B cell (primary cell): ENCODE measurements around the gene AOC3. TPM values are rescaled to one million over a fixed set of nuclear protein-coding genes. Genes with fewer than 3 reads are reported as not detected.

ENCODE experiments used
- ATAC-seq: fragments of 200-7000 bp; cut with Tn5 transposase; one replicate; pipeline ENCODE4 v1.10.0; 2021; ENCODE audit warnings: low read depth, mild to moderate bottlenecking, moderate number of reproducible peaks, moderate library complexity
- CTCF ChIA-PET: fragments of 350-600 bp; sonication (Branson Sonifier 250); formaldehyde crosslinking; loops from one replicate; lab custom pipeline; 2021; ENCODE audit warnings: antibody characterized with exemption, inconsistent platforms; lab: Charles Lee
- POLR2A ChIA-PET: fragments of 350-600 bp; sonication (Branson Sonifier 250); formaldehyde crosslinking; loops from one replicate; lab custom pipeline; 2021; ENCODE audit warnings: antibody characterized with exemption; lab: Charles Lee
- DNase-seq: peaks from one replicate; pipeline ENCODE4 v3.0.0; 2013
- H2AFZ ChIP-seq: 2 replicates; pipeline ENCODE4 v1.6.1; 2012; ENCODE audit warnings: mild to moderate bottlenecking, low read depth, low read length; ENCODE audit not compliant: insufficient read depth, poor library complexity, severe bottlenecking
- H3K27ac ChIP-seq, 2 donors: 1 replicate in 1 of 2; 2 replicates in 1 of 2; pipeline ENCODE4 v1.5.1; 2012 to 2013; ENCODE audit warnings: low read length in 2 of 2, mild to moderate bottlenecking in 2 of 2, moderate library complexity in 1 of 2
- H3K27me3 ChIP-seq, 4 experiments: fragments of 200-600 bp in 1 of 4; sonication (generic) in 1 of 4; replicated peaks in 1 of 4; 1 replicate in 2 of 4; 2 replicates in 2 of 4; pipeline versions ENCODE4 v1.6.1 to v1.7.0; 2013 to 2016; ENCODE audit warnings: low read length in 3 of 4, mild to moderate bottlenecking in 2 of 4, mixed read lengths in 1 of 4, moderate library complexity in 1 of 4; ENCODE audit not compliant: insufficient read depth in 4 of 4, control insufficient read depth in 3 of 4; ENCODE audit errors: control extremely low read depth in 1 of 4
- H3K36me3 ChIP-seq, 2 experiments: replicated peaks in 1 of 2; 1 replicate in 1 of 2; 2 replicates in 1 of 2; pipeline versions ENCODE4 v1.6.1 to v1.7.1; 2013; ENCODE audit warnings: low read length in 1 of 2; ENCODE audit not compliant: insufficient read depth in 2 of 2, control insufficient read depth in 1 of 2; ENCODE audit errors: control extremely low read depth in 1 of 2, extremely low read depth in 1 of 2
- H3K4me1 ChIP-seq, 2 donors: fragments of 200-600 bp in 1 of 2; sonication (generic) in 1 of 2; 1 replicate in 1 of 2; 2 replicates in 1 of 2; pipeline versions ENCODE4 v1.5.1 to v1.6.1; 2013 to 2017; ENCODE audit warnings: low read length in 2 of 2; ENCODE audit not compliant: control insufficient read depth in 2 of 2, insufficient read depth in 2 of 2
- H3K4me2 ChIP-seq: replicated peaks from 2 replicates; pipeline ENCODE3; 2012; ENCODE audit warnings: mild to moderate bottlenecking, low read depth, low read length; ENCODE audit not compliant: poor library complexity, severe bottlenecking
- H3K4me3 ChIP-seq, 5 experiments: fragments of 200-600 bp in 1 of 5; sonication (generic) in 1 of 5; 1 replicate in 3 of 5; 2 replicates in 2 of 5; pipeline versions ENCODE4 v1.5.1 to v1.7.0; 2011 to 2016; ENCODE audit warnings: low read length in 4 of 5, mild to moderate bottlenecking in 4 of 5, low read depth in 2 of 5, control low read depth in 1 of 5, moderate library complexity in 1 of 5; ENCODE audit not compliant: insufficient read depth in 1 of 5; ENCODE audit errors: control extremely low read depth in 1 of 5, extremely low read depth in 1 of 5
- H3K79me2 ChIP-seq: fragments of 200-600 bp; sonication (generic); one replicate; pipeline ENCODE4 v1.6.0; 2016; ENCODE audit warnings: low read length; ENCODE audit not compliant: control insufficient read depth, insufficient read depth
- H3K9ac ChIP-seq: fragments of 200-600 bp; sonication (generic); 2 replicates; pipeline ENCODE4 v1.6.1; 2017; ENCODE audit warnings: mild to moderate bottlenecking, low read length, moderate library complexity
- H3K9me3 ChIP-seq, 3 donors: one replicate each; pipeline versions ENCODE4 v1.6.1 to v1.7.1; 2013; ENCODE audit warnings: low read length in 2 of 3; ENCODE audit not compliant: control insufficient read depth in 2 of 3, insufficient read depth in 1 of 3; ENCODE audit errors: control extremely low read depth in 1 of 3
- H4K20me1 ChIP-seq: 2 replicates; pipeline ENCODE4 v1.6.0; 2012; ENCODE audit warnings: mild to moderate bottlenecking, low read length; ENCODE audit not compliant: insufficient read depth, control insufficient read depth, poor library complexity, severe bottlenecking
- H3K27ac Mint-ChIP-seq: one replicate; pipeline ENCODE4 v1.8.0; 2021; ENCODE audit warnings: mixed read lengths
- H3K27me3 Mint-ChIP-seq: one replicate; pipeline ENCODE4 v1.8.0; 2021; ENCODE audit warnings: mixed read lengths
- H3K4me1 Mint-ChIP-seq: one replicate; pipeline ENCODE4 v1.8.0; 2021; ENCODE audit warnings: mixed read lengths
- H3K4me3 Mint-ChIP-seq: one replicate; pipeline ENCODE4 v1.8.0; 2021; ENCODE audit warnings: mixed read lengths
- H3K9me3 Mint-ChIP-seq: one replicate; pipeline ENCODE4 v1.8.0; 2022; ENCODE audit warnings: mixed read lengths; ENCODE audit not compliant: insufficient read depth
- CTCF ChIP-seq: fragments of 200-600 bp; IDR thresholded peaks from one replicate; pipeline ENCODE4 v1.8.0; 2022; ENCODE audit warnings: antibody characterized with exemption, mild to moderate bottlenecking
- EZH2 ChIP-seq: IDR thresholded peaks from 2 replicates; pipeline ENCODE4 v1.6.1; 2012; ENCODE audit warnings: borderline replicate concordance, low read depth, mild to moderate bottlenecking, moderate library complexity, low read length; ENCODE audit not compliant: insufficient read depth, poor library complexity, severe bottlenecking
- WGBS: methylation state at CpG from one replicate; pipeline ENCODE4 v1.1.5; 2013; ENCODE audit warnings: missing lambda C conversion rate; ENCODE audit not compliant: insufficient coverage; 5-methylcytosine and 5-hydroxymethylcytosine counted together
- intact Hi-C: fragments of 100-400 bp; cut with micrococcal nuclease; formaldehyde crosslinking; loops from one replicate; pipeline ENCODE4 v1.10.0; 2022
- polyA plus RNA-seq: library from polyadenylated mRNA; depleted of rRNA; stranded (reverse); fragments of >200 nt; gene quantifications from 2 replicates; pipeline ENCODE4 v1.2.3, GENCODE V29; 2012
- total RNA-seq, 2 donors: library from RNA; stranded (reverse); fragments of 120-200 nt in 1 of 2; gene quantifications; 1 replicate in 1 of 2; 2 replicates in 1 of 2; pipeline versions ENCODE4 v1.2.3 to v1.2.4, GENCODE V29; 2013 to 2022

The AOC3 gene
- total and polyA plus RNA-seq, 2 donors (not counting 1 experiment from before 2014, with no cell fraction given), result 1.2 to 1.5 TPM

DNA sequence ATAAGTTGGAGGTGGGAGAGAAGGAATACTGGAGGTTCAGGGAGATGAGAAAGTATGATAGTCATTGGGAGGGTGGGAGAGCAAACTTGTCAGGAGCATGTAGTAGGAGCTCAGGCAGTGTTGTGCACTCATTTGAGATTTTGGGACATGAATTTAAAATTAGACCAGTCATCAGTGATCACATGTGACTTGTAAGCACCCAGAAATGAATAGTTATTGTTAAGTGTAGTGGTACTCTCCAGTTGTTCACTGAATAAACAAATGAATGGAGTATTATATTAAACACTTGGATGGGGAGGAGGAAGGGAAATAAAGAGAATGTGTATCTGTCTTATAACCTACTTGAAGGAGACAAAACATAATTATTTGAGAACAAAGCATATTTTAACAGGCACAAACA, 20.0 kb upstream of the AOC3 start:
- TF ChIP-seq EZH2 (no peak), CTCF (no peak)
- no peak overlapping the region for H3K27ac Mint-ChIP-seq
- no peaks in the 10 kb centered on the region for H3K27me3 Mint-ChIP-seq
- H3K36me3 ChIP-seq, result peaks cover 2 to 9% of the 10 kb centered on the region in 2 experiments
- H3K4me1 ChIP-seq, result peaks cover 12 to 20% of the 10 kb centered on the region in 2 donors
- H3K4me3 ChIP-seq, result no peak overlapping the region
- H3K27me3 ChIP-seq, result no peaks in the 10 kb centered on the region
- ChIA-PET CTCF (interaction anchor here (1.8 kb wide), 1 partner anchor 167 kb away, joined by 4 read pairs; the partner anchor contains the start of gene RPL27), POLR2A (interaction anchor here (0.6 kb wide), 1 partner anchor 85 kb away, joined by 3 read pairs; no protein-coding TSS in a partner anchor)
- ATAC-seq (no peak), DNase-seq (no peak)
- intact Hi-C loops, result no loop called here
- no peaks in the 10 kb centered on the region for H3K9me3 Mint-ChIP-seq
- H3K79me2 ChIP-seq, result peaks cover 39% of the 10 kb centered on the region
- H3K9me3 ChIP-seq, result no peaks in the 10 kb centered on the region
- no peak overlapping the region for H2AFZ ChIP-seq
- no peak overlapping the region for H3K4me2 ChIP-seq
- H3K9ac ChIP-seq, result no peak overlapping the region
- H4K20me1 ChIP-seq, result no peaks in the 10 kb centered on the region
- H3K4me1 Mint-ChIP-seq, result peaks cover 24% of the 10 kb centered on the region
- H3K4me3 Mint-ChIP-seq, result peak overlapping the region; percentile 32
- H3K27ac ChIP-seq, result no peak overlapping the region

DNA sequence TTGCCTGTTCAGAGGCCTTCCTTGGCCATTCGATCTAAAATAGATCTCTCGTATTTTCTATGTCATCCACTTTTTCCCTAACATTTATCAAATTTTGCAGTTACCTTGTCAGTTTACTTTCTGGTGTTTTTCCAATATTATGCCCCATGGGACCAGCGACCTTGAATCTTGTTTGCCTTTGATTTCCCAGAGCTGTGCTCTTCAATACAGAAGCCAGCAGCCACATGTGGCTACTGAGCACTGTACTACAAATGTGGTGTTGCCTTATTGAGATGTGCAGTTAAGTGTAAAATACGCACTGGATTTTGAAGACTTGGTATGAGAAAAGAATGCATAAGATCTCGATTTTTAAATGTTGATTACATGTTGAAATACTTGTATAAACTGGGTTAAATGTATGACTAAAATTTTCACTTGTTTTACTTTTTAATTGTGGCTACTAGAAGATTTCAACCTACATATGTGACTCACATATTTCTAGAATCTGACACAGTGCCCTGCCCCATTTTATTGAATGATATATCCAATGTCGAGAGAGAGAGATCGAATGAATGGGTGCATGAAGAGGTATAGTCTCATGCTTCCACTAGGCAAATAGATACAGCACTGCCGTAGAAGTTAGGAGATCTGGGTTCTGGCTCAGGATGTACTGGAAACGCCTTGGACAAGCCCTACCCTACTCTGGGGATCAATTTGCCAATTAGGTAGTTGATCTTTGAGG, 18.6 kb upstream of the AOC3 start:
- CTCF ChIA-PET, result interaction anchor here (0.9 to 2.4 kb wide), 5 partner anchors 8 to 166 kb away, joined by 3 to 28 read pairs (median 4); partner anchors contain the start of genes BECN1 and RPL27
- Mint-ChIP-seq H3K9me3 (no peaks in the 10 kb centered on the region), H3K27ac (peak overlapping the region; percentile 98), H3K4me3 (peak overlapping the region; percentile 98), H3K27me3 (no peaks in the 10 kb centered on the region), H3K4me1 (peaks cover 24% of the 10 kb centered on the region)
- TF ChIP-seq CTCF (no peak), EZH2 (no peak)
- peaks cover 46% of the 10 kb centered on the region for H3K79me2 ChIP-seq
- DNase-seq, result no peak
- H2AFZ ChIP-seq, result peak overlapping the region; percentile 98
- peak overlapping the region; percentile 88 to 99 (median 92) for H3K4me3 ChIP-seq
- 61% methylated on average over 6 of the region's 9 CpGs for WGBS
- ATAC-seq, result peak; percentile 8
- peak overlapping the region; percentile 84 to 94 for H3K27ac ChIP-seq
- intact Hi-C loops, result no loop called here
- H3K36me3 ChIP-seq, result peaks cover 3 to 21% of the 10 kb centered on the region in 2 experiments
- no peaks in the 10 kb centered on the region for H3K27me3 ChIP-seq
- H3K9me3 ChIP-seq, result no peaks in the 10 kb centered on the region
- H3K4me2 ChIP-seq, result peak overlapping the region; percentile 91
- POLR2A ChIA-PET, result interaction anchor here (0.6 to 1.8 kb wide), 4 partner anchors 8 to 255 kb away, joined by 3 to 16 read pairs (median 5); partner anchors contain the start of genes BECN1, PSMC3IP and RPL27
- H3K4me1 ChIP-seq, result peaks cover 12 to 20% of the 10 kb centered on the region in 2 donors
- H4K20me1 ChIP-seq, result no peaks in the 10 kb centered on the region
- peak overlapping the region; percentile 93 for H3K9ac ChIP-seq
